Dedifferentiated amniotic fluid mesenchymal stem cell (primary cell): ENCODE measurements around the gene ULBP3.
"Not testable (repeated sequence)": the region's sequence is repeated elsewhere in the genome, so short reads cannot be mapped to it uniquely, and the experiment has no call there.

ENCODE experiments used
- DNase-seq: peaks from one replicate; pipeline ENCODE4 v3.0.0-alpha.2; 2016; ENCODE audit errors: extremely low spot score

The ULBP3 gene

DNA sequence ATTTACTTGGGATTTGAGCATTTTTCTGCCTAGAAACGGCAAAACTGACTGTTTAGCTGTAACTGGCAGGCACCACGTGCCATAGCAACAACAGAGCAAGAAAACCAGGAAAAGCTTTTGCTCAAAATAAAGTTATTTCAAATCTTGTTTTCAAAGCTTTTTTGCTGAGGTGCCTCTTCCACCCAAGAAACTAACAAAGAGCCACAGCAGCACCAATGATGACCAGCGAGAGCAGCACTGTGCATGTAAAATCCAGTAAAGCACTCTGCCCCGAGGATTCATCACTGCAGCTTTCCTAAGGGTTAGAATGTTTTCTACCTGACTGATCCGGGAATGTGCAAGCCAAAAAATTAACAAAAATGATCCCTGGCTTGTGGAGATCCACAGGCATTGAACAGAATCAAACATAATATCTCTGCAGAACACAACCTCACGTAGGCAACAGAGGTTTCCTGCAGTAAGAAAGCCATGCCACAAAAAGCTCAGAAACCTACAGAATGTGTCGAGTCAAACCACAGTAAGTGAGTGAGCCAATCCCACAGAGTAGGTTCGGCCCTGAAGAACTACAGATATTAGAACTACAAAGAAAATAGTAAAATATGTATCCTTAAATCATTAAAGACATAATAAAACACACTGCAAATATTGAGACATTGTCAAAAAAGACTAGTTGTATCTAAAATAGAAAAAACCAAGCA, 7.4 kb upstream of the ULBP3 start:
- DNase-seq: no peak

DNA sequence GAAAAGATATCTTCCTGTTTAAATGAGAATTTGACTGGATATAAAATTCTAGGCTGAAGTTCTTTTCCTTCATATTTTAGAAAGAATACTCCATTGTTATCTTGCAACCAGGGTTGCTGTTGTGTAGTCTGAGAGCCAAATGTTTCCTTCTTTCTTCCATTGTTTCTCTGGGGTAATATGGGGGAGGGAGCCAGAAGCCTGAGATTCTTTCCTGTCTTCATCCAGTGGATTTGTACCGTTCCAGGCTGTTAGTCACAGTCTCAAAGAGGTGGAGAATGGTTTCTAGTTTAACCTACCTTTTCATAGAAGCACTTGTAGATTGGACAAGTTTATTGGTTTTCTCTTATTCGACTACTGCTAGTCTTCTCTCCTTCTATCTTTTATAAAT, 6.1 kb upstream of the ULBP3 start:
- no peak for DNase-seq

DNA sequence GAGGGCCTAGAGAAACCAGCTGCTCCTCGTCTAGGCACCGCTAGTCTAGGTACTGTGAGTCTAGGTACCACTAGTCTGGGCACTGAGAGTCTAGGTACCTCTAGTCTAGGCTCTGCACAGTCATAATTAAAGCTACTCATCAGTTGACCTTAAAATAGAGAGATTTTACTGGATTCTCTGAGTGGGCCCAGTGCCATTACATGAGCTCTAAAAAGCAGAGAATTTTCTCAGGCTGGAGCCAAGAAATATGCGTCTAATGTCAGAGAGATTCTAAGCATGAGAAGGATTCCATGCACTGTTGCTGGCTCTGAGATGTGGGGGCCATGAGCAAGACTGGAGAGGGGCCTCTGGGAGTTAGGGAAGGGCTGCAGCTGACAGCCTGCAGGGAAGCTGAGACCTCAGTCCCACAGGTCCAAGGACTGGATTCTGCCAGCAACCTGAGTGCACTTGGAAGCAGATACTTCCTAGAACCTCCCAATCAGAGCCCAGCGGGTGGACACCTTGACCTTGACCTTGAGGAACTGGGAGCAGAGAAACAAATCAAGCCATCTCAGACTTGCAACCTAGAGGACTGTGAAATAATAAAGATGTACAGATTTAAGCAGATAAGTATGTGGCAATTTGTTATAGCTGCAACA, 5.6 kb upstream of the ULBP3 start:
- DNase-seq: not testable (repeated sequence)

DNA sequence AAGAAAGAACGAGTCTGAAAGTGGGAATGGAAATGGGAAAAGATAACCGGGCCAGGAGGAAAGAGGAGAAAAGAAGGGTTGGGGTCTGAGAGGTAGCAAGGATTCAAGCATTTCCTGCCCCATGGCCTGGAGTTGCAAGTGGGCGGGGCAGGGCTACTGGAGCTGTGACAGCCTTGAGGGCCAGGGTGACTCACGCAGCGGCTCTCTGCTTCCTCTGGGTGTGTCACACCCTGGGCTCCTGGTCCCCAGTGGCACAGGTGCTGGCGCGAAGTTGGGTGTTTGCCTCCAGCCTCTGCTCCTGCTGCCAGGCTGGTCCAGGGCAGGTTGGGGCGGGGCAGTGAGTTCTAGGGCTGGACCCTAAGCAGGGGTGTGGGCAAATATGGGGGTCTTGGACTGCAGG, 3.3 kb upstream of the ULBP3 start:
- no peak for DNase-seq

DNA sequence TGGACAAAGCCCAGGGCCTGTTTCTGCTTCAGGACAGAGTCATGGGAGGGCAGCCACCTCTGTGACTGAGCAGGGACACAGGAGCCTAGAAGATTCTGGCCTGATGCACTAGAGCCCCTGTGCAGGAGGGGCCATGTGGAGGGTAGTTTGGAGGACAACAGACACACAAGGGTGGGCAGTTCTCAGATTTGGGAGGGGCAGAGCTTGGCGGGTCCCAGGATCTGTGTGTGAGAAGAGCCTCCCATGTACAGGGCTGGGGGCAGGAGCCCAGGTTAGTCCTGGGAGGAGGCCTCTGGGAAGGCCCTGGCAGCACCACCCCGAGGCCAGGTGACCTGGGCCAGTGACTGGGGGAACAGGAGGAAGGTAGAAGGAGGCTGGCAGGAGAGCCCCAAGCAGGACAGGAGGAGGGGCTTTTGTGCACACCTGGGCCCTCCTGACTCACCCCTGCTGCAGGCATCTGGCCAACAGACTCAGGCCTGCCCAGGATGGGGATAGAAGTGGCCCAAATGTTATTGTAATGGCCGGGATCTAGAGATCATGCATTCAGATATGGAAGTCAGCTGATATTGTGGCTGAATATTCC, 1.4 kb upstream of the ULBP3 start:
- no peak for DNase-seq

DNA sequence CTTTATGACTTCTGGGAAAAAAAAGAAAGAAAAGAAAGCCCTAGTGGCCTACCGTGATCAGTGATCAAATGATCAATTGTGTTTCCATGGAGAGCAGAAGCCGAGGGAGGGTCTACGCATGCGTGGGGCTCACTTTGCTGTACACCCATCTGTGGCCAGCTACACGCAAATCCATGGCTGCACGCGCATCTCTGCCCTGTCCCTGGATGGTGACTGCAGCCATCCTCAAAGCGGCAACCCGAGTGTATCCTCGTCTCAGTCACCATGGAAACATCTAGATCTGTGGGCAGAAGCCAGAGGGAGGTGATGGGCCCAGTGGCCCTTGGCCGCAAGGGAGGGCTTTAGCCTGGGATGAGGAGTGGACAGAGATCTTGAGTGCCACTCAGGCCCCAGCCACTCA, 785 bp upstream of the ULBP3 start:
- no peak for DNase-seq

DNA sequence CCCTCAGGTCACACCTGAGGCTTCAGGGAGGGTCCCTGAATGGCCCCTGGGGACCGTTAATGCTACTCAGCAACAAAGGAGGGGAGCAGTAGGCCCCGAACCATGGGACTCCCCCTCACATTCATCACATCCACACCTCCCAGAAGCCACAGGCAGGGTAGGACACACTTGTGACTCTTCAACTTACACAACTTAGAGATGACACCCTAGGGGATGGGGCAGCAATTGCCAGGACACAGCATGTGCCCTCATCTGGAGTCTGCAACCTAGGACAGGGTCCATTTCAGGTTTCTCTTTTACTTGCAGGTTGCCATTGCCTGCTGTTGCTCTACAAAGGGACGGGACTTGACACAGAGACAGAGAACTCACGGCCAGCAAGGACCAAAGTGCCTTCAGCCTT, 770 bp downstream of the ULBP3 start:
- DNase-seq: no peak

DNA sequence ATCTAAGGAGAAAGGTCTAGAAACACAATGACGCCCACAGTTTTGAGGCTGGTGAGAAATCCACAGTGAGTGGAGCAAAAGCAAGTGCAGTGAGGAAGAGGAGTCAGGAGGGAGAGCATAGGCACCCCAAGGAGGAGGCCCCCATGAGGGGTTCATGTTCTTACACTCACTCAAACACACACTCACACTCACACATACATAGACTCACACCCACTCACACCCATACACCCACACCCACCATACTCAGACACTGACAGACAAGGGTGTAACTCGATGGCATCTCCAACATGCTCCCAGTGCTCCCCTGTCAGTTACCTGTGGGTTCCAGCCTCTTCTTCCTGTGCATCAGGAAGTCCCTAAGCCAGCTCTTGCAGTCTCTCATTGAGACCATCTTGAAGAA, 3.8 kb downstream of the ULBP3 start:
- no peak for DNase-seq

DNA sequence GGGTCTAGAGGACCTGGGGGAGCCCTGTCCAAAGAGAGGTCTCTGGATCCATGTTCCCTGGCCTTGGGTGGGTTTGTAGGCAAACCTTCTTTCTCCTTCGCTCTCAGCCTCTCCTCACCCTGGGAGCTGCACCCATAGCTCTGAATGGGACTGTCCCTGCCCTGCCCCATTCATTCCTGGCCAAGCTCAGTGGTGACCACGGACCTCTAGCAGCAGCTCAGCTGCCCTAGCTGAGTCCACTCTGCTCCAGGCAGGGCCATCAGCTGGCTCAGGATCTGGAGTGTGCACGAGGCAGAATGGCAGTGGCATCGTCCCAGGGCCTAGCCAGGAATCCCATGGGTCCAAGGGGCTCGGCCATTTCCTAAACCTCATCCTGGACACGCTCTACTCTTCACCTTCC, 5.3 kb downstream of the ULBP3 start:
- DNase-seq: no peak

DNA sequence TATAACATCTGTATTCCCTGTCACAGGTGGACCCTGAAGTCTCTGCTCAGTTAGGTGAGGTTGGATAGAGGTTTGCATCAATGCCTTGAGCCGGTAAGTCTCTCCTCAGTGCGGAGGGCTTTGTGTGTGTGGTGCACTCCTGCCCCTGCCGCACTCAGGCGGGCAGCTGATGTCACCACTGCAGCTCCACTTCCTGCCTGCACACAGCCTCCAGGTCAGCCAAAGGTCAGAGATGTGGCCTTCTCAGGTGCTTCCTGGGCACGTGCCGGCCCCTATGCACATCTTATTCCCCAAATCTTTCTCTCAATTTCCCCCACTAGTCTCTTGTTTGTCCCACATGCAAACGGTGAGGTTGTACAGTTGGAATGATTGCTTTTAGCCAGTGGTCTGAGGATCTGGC, 8.9 kb downstream of the ULBP3 start:
- not testable (repeated sequence) for DNase-seq

DNA sequence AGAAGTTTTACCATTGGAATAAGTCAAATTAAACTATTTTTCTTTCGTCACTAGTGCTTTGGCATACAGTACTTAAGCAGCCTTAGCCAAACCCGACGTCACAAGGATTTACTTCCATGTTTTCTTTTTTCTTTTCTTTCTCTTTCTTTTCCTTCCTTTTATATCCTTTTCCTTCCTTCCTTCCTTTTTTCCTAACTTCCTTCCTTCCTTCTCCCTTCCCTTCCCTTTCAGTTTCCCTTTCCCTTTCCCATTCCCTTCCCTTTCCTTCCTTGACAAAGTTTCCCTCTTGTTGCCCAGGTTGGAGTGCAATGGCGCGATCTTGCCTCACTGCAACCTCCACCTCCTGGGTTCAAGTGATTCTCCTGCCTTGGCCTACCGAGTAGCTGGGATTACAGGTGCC, 9.9 kb downstream of the ULBP3 start:
- no peak for DNase-seq

DNA sequence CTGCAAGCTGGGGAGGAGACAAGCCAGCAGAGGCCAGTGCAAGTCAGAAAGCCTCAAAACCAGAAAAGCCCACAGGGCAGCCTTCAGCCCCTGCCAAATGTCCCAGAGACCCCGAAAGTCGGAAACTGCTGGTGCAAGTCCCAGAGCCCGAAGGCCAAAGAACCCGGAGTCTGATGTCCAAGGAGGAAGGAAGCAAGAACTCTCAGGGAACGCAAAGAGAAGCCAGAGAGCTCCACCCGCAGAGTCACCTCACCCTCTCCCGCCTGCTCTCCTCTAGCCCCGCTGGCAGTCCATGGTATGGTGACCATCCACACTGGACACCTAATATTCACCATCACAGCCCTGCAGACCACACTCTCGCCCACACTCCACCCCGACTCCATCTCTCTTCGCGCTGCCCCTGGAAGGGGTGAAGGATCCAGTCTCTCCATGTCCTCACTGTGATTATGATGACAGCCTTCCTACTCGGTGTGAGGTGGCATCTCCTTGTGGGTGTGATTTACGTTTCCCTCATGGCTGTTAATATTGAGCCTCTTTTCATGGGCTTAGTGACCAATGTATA, 10.6 kb downstream of the ULBP3 start:
- DNase-seq: no peak

DNA sequence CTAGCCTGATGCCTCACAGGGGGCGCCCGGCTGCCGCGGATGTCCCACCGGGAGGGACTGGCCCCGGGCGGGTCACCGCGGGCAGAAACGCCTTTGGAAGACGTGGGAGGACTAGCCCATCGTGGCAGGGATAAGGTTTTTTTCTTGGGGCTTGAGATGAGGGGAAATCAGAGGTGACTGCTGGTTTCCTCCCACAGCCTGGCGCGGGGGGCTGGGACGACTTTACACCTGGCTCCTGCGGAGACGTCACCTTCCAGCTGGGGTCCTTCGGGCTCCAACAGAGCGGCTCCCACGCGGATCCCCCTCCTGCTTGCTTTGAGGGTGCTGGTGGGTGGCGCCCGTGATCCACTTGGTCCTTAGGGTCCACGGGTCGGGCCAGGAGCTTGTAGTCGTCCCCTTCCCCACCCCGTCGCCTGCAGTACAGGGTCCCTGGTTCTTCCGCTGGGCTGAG, 11.4 kb downstream of the ULBP3 start:
- DNase-seq: no peak

DNA sequence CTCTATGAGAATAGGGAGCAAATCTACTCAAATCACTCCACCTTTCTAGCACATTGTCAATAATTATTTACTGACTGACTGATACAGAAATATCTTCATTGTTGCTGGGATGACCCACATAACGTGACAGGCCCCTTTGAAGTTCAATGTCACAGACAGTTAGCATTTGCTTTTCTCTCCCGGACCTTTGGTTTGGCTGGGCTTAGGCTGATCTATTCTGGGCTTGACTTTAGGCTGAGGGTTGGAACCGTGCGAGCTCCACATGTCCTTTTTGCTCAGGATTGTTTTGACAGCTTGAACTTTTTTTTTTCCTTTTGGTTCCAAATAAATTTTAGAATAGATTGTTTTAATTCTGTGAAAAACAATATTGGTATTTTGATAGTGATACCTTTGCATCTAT, 12.0 kb downstream of the ULBP3 start:
- no peak for DNase-seq

DNA sequence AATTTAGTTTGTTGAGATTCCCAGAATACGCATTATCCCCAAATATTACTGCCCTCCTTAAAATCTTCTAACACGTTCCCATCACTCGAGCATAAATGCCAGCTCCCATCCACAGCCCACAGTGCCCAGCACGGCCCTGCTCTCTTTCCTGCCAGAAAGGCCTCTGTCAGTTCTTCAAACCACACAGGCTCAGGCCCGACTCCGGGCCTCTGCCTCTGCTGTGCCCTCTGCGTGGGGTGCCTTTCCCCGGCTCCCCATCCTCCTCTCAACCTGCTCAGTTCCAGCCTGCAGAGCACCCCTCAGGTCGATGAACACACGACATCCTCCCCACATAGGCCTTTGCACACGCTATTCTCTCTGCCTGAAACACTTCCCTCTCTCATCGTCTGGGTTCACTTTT, 12.8 kb downstream of the ULBP3 start:
- no peak for DNase-seq

DNA sequence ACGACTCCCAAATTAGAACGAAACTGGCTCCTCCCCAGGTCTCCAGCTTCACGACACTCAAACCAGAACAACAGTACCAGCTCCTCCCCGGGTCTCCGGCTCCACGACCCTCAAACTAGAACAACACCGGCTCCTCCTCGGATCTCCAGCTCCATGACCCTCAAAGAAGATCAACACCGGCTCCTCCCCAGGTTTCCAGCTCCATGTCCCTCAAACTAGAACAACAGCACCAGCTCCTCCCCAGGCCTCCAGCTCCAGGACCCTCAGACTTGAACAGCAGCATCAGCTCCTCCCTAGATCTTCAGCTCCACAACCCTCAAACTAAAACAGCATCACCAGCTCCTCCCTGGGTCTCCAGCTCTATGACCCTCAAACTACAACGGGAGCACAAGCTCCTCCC, 13.8 kb downstream of the ULBP3 start:
- no peak for DNase-seq

DNA sequence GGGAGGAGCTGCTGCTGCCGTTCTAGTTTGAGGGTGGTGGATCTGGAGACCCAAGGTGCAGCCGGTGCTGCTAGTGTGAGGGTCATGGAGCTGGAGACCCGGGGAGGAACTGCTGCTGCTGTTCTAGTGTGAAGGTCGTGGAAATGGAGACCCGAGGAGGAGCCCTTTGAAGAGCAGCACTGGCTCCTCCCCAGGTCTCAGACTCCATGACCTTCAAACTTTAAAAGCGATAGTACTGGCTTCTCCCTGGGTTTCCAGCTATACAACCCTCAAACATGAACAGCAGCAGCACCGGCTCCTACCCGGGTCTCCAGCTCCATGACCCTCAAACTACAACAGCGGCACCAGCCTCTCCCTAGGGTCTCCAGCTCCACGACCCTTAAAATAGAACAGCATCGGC, 15.5 kb downstream of the ULBP3 start:
- no peak for DNase-seq

DNA sequence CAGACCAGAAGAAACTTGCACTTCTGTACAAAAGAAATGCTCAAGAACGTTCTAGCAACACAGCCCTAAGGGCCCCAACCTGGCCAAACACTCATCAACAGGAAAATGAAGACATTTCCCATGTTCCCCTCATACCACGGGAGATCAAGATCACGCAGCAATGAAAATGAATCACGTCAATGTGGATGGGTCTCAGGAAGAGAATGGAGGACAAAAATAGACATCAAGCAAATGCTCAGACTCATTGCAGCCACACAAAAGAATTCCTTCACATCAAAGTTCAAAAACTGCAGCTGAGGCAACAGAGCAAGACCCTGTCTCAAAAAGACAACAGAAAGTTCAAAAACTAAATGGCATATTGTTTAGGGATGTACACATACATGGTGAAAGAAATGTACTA, 18.1 kb downstream of the ULBP3 start:
- DNase-seq: no peak

DNA sequence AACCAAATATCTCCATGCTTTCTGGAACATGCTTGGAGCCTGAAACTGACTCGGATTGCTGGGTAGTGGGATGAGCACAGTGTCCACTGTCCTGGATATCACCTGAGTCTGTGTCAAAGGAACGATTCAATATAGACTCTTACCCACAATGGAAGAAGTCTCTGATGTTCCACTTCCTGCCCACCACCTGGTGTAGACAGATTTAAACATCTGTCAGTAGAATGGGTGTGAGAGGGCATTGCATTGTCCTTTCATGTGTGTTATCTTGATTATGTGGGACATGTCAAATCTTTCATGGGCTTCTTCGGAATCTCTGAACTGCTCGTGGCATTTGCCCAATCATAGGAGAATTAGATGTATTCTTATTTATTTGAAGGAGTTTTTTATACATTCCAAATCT, 20.8 kb downstream of the ULBP3 start:
- no peak for DNase-seq

DNA sequence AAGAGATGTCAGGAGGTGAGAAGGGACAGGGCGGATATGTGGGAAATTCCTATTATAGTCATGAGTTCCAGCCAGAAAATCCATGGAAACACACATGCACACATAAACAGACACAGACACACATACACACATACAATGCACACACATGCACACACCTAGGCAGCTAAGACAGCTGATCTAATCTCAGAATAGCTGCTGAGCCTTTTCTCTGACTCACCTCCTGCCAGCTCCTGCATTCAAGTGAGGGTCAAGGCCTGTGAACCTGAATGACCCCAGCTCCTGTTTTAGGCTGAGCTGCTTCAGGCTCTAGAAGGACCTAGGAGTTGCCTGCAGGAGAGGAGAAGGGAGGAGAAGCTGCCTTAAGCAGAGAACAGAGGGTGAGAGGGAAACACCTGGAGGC, 22.0 kb downstream of the ULBP3 start:
- DNase-seq: no peak

DNA sequence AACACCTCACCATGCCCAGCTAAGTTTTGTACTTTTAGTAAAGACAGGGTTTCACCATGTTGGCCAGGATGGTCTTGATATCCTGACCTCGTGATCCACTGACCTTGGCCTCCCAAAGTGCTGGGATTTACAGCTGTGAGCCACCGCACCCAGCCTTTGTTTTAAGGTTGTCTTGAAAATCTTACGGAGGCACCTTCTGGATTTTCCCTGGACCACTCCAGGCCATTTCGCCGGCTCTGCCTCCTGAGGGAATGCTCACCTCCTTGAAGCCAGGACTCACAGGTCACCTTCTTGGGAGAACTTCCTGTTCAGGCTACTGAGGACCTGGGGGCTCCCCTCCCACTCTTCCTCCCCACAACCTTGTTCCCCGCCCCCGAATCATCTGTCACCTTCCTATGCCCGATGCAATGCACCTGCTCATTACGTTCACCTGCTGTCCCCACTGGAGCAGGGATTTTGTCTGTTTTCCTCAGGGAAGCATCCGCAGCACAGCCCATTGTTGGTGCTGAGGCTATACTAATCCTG, 24.2 kb downstream of the ULBP3 start:
- no peak for DNase-seq

DNA sequence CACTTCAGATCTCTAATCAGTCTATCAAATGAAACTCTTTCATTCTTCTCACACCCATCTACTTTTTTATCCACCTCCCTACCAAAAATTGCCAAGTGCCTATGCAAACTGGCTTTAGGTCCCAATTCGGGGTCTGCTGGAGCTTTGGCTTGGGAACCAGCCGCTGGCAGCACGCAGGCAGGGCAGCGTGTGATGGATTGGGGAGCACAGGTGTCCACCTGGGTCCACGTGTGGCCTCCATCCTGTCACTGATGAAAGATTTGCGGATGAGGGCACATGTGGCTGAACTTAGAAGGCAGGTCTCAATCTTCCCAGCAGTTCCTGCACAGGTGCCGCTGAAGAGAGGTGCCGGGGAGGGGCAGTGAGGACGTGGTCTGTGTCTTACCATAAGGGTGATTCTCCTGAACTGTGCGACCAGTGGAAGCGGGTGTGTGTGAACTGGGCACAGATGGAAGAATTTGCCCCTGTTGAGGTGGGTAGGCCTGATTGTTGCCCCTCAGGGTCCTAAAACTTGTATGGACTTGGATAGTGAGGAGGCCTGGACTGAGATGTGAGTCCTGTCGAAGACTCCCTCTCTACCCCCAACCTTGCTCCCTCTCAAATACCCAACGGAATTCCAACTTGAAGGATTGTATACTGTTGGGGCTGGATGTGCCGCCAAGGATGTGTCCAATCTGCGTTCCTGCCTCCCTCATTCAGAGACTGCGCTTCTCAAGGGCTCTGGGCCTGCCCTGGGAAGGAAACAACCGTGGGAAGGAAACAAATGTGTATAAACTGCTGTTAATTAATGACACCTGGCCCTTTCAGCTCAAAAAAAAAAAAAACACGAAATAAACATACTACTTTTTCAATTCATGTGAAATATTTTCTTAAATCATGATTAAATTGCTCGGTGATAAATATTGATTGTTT, 25.2 kb downstream of the ULBP3 start:
- DNase-seq: no peak
